ENCODE data around the gene SIGLEC10.
"Not testable (repeated sequence)": the region's sequence is repeated elsewhere in the genome, so short reads cannot be mapped to it uniquely, and the experiment has no call there.

SIGLEC10 gene

DNA sequence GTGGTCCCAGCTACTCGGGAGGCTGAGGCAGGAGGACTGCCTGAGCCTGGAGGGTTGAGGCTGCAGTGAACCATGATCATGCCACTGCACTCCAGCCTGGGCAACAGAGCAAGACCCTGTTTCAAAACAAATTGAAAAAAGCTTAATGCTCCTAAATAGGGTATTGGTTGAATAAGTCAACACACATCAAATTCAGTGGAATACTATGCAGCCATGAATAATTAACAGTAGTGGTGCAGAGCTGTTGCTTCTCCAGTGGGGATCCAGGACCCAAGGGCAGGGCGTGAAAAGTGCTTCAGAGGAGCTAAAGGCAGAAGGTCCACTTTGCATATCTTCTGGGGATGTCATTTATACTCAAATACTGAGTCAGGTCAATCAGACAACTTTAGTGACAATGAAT lies 22.6 kb upstream of the SIGLEC10 start:
- no peak for DNase-seq (ENCODE audit: low spot score)

DNA sequence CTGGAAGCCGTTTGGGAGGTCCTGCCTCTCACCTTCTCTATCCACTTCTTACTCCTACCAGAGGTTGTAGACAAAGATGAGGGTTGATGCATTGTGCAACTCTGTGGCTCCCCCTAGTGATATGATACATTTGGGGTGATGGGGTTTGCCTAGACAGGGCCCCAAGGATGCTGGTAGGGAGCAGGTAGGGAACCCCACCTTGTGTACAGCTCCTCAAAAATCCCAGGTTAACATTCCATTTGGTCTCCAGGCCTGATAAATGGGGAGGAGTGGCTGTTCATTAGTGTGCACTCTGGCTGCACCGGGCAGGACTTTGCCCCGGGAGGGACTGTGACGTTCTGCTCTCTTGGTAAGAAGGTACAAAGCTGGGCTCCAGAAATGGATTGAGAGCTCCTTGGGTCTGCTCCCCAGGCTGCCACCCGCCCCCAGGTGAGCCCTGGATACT lies 21.6 kb upstream of the SIGLEC10 start:
- DNase-seq (ENCODE audit: low spot score), result peak; percentile 50

DNA sequence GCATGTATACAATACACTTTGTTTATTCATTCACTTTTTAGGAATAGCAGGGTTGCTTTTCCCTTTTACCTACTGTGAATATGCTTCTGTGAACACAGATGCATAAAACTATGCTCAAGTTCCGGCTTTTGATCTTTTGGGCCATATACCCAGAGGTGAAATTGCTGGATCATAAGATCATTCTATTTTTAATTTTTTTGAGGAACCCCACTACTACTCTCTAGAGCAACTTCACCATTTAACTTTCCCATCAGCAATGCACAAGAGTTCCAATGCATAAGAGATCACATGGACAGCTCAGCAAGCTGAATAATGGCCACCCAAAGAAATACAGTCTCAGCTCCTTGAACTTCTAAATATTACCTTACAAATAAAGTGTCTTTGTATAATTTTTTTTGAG lies 17.0 kb upstream of the SIGLEC10 start:
- DNase-seq (ENCODE audit: low spot score), result no peak

DNA sequence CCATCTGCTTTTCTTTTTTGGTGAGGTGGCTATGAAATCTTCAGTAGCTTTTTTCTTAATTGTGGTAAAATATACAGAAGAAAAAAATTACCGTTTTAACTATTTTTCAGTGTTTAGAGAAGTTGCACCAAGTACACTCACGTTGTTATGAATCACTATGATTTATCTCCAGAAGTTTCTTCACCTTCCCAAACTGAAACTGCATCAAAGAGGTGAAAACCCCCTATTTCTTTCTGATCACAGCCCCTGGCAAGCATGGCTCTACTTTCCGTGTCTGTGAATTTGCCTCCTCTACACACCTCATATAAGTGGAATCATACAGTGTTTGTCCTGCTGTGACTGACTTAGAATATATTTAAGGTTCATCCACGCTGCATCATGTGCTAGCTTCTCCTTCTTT lies 15.6 kb upstream of the SIGLEC10 start:
- no peak for DNase-seq (ENCODE audit: low spot score)

DNA sequence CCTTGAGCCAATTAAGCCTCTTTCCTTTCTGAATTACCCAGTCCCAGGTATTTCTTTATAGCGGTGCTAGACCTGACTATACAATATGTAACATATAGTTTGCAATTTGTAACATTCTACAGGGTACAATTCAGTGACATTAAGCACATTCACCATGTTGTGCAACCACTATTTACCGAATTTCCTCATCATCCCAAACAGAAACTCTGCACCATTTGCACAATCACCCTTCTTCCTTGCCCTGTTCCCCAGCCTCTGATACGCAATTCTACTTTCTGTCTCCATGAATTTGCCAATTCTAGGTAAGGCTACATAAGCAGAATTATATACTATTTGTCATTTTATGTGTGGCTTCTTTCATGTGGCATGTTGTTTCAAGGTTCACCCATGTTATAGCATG lies 13.7 kb upstream of the SIGLEC10 start:
- no peak for DNase-seq (ENCODE audit: low spot score)

GRCh38 chr19:51430221-51430620 lies 12.8 kb upstream of the SIGLEC10 start:
- no peak for DNase-seq (ENCODE audit: low spot score)

DNA sequence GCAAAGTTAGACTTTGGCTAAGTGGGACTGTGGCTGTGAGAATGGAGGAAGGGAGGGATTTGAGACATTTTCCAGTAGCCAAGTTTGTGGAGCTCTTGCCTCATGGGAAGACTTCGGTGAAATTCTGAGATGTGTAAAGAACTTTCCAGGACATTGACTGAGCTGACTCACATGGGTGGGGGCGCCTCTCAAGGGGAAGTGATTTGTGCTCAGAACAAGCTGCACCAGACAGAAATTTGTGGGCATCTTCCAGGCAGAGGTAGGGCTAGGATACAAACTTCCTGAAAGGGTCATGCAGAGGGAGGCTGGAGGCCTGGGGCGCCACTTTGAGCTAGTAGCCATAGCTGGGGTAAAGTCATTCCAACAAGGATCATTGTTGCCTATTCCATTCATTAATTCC lies 9.8 kb upstream of the SIGLEC10 start:
- no peak for DNase-seq (ENCODE audit: low spot score)

DNA sequence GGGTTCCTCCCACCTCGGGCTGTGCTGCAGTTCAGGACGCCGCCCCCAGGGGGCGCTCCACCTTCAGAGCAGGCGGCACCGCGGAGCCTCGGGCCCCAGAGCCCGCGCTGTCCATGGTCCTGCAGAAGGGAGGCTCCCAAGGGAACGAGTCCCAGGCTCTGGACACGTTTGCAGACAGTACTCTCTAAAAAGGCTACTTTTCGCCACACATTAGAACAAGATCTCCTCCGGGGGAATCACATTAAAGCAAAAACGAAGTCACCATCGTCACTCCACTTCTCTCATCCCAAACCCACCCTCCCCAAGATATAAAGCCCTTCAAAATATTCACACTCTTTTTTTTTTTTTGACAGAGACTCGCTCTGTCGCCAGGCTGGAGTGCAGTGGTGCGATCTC lies 4.6 kb upstream of the SIGLEC10 start:
- peak; percentile 81 for DNase-seq (ENCODE audit: low spot score)

DNA sequence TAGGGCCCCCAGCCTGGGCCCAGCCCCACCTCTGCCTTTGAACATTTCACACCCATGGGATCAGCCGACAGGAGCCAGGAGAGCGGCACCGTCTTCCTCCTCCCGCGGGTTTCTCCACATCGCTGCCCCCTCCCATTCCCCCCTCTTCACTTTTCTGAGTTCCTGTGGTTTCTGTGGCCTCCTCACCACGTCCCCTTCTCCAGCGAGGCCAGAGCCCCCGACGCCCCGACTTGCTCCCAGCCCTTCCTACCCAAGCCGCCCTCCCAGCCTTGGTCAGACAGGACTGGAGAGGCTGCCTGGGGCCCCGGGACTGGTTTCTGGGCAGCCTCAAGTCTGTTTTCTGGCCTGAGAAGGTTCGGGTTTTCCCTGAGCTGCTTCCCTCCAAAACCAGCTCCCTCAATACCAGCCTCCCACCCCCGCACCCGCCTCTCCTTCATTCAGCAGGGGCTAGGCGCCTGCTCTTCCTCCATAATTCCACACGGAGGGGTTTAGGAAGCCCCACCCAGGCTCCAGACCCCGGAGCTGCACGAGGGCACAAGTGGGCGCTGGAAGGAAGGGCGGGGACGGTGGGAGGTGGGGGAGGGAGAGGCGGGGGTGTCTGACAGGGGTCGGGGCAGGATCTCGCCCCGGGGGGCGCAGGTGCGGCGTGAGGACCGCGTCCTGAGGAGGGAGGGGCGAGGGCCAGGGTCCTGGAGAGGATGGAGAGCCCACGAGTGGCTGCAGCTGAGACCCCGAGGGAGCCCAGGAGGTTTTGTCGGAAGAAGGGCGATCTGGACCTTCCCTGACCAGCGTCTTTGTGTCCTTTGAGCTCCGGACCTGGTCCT lies 4.0 kb upstream of the SIGLEC10 start:
- no peak for DNase-seq (ENCODE audit: low spot score)

DNA sequence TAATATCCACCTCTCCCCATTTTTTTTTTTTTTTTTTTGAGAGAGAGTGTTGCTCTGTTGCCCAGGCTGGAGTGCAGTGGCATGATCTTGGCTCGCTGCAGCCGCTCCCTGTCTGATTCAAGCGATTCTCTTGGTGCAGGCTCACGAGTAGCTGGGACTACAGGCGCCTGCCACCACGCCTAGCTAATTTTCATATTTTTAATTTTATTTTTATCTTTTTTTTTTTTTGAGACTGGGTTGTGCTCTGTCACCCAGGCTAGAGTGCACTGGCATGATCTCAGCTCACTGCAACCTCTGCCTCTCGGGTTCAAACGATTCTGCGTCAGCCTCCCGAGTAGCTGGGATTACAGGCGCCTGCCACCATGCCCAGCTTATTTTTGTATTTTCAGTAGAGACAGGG lies 3.1 kb upstream of the SIGLEC10 start:
- not testable (repeated sequence) for DNase-seq (ENCODE audit: low spot score)

DNA sequence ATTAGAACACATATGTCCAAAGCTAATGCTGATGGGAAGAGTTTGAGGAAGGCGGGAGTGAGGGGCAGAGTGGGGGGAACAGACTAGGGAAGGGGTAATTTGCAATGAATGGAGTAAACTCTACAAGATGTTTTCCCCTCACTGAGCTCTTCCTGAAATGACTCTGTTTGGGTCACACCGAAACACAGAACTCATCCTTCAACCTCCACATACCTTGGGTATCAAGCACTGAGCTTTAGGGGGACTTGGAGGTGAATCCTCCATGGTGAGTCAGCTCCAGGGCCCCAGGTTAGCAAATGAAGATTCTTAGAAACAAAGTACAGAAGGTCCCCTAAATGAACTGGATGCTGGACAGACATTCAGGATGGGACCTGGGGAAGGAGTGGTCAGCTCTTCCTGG lies 1.3 kb upstream of the SIGLEC10 start:
- no peak for DNase-seq (ENCODE audit: low spot score)

DNA sequence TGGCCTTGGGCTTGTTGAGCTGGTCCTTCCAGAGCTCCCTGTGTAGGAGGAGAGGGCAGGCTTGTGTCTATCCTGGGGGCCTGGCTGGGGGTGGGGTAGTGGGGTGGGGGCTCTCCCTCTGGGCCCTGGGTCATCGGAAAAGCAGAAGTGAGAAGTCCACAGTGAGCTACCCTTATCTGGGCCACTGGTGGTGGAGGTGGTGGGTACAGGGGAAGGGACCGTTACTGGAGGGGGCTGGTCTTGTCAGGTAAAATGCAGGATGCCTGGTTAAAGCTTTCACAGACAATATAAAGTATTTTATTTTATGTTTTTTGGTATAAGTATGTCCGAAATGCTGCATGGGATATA lies 342 bp upstream of the SIGLEC10 start:
- DNase-seq (ENCODE audit: low spot score), result no peak

GRCh38 chr19:51416422-51416821 lies 1.0 kb downstream of the SIGLEC10 start:
- DNase-seq (ENCODE audit: low spot score), result not testable (repeated sequence)

DNA sequence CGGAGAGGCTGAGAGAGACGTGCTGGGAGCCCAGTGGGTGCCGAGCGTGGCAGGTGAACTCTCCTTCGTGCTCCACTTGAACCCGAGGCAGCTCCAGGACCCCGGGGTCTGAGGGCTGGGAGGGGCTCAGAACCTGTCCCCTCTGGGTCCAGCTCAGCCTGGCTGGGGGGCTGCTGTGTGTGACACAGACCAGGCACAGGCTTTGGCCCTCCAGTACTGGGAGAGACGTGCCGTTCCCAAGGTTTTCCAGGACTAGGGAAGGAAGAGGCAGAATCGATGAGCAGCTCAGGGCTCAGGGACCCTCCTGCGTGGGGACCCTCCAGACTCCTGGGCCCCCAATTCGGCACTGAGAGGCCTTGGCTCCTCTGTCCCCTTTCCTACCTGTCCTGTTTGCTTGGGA lies 2.3 kb downstream of the SIGLEC10 start:
- DNase-seq (ENCODE audit: low spot score), result no peak

GRCh38 chr19:51410950-51411748 lies 6.3 kb downstream of the SIGLEC10 start:
- no peak for DNase-seq (ENCODE audit: low spot score)

DNA sequence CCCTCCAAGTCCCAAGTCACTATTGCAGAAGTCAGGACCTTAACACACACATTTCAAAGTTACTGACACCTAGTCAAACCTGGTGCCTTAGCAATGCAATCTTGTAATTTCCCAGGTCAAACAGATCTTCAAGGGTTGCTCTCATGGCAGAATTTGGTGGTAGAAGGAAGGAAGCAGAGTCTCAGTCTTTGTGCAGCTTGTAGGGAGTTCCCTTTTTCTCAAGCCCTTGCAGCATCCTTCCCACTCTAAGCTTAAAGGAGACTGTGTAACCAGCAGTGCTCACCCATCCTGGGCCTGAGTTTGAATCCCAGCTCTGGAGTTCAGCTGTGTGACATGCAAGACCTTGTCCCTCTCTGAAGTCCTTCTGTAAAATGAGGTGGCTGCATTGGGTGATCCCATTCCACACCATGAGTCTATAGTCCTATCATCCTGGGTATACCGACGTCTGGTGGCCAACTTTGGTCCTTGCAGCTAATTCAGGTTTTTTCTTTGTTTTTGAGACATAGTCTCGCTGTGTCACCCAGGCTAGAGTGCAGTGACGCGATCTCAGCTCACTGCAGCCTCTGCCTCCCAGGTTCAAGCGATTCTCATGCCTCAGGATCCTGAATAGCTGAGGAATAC lies 9.8 kb downstream of the SIGLEC10 start:
- DNase-seq (ENCODE audit: low spot score), result peak; percentile 76

GRCh38 chr19:51402117-51402516 lies 15.3 kb downstream of the SIGLEC10 start:
- no peak for DNase-seq (ENCODE audit: low spot score)

DNA sequence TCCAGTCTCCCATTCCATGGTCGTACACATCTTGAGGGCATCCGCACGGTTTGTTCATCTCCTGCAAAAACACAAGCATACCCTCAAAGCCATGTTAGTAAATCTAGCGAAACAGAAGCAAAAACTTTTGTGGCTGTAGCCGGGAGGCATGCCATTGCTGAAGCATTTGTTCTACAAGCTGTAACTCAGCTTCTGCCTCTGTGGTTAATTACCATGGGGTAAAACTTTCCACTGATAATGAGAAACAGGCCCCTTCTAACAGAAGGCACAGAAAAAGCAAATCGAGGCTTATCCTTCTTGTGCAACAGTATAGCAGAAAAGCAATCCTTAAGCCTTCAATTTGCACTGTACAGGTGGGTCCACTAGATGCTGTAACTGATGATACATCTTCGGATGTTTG lies 17.5 kb downstream of the SIGLEC10 start:
- DNase-seq (ENCODE audit: low spot score), result not testable (repeated sequence)

DNA sequence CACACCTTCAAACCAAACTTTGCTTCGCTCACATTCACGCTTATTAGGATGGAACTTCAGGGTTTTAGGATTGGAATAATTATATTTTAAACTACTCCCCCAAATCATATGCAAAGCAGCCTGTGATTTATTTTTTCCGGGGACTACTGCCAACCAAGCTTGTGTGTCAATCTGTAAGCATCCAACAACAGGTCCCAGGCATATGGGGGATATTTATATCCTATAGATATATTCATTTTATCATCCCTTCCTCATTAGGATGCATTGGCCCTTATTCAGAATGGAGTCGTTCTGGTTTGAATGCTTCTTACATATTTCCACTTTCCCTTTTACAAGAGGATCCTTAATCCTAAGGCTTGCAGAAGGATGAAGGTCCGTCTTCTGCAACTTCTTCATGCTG lies 18.2 kb downstream of the SIGLEC10 start:
- DNase-seq (ENCODE audit: low spot score), result no peak

DNA sequence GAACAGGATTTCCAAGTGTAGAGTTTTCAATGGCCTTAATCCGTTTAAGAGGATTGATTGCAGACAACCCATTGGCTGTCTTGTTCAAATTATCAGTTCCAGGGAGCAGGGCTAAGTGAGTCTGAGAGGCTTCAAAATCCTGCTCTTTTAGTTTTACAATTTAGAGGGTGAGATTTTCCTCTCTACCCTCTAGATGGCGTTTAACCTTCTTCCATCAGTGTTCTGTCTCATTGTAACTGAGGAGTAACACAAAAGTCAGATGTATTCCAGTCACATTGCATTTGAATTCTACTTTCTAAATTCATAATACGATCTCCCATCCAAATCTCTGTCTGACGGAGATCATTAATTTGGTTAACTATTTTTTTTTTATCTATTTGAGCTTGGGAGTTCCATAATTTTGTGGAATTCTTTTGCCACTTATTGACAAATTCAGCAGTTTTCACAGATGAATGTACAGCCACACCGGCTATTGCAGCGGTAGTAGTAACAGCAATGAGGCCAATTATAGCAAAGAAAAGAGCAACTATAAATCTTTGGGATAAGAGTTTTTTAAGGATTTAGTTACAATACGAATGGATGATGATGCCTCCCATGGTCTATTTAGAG lies 19.2 kb downstream of the SIGLEC10 start:
- peak; percentile 72 for DNase-seq (ENCODE audit: low spot score)

DNA sequence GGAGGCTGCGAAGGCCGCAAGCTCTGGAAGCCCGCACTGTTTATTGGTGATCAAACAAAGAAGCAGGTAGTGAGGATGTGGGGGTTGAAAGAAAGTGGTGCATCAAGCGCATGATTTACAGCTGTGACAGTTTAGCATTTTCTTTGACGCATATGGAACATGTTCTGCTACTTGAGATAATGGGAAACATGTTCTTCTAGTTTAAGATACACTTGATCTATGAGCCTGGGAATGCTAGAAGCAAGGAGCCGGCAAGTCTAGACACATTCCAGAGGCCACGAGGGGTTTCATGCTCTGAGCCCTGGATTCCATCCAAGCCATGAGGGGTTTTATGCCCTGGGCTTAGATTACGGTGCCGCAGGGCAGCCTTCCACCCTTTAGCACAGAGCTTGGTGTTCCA lies 20.0 kb downstream of the SIGLEC10 start:
- DNase-seq (ENCODE audit: low spot score), result not testable (repeated sequence)

DNA sequence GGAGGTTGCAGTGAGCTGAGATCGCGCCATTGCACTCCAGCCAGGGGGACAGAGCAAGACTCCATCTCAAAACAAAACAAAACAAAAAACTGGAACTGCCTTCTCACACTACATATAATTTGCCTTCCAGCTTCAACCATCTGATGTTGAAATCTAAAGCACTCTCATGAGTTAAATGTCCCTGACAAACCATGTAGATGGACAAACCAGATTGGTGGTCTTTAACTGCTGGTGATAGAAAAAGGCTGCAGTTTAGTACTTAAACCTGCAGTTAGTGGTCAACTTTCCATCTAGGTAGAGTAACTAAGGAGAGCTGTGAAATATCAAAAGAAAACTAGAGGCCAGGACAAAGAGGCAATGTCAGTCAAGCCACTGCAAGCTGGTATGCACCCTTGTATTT lies 21.3 kb downstream of the SIGLEC10 start:
- no peak for DNase-seq (ENCODE audit: low spot score)
